Epithelial cell of prostate (primary cell): Measurements from ENCODE around the gene ZSCAN23.
A peak's percentile ranks its signal among the peaks of the same experiment; 100 is the strongest.

ENCODE experiments used
- DNase-seq: peaks from one replicate; pipeline ENCODE4 v3.0.0-alpha.2; 2011; ENCODE audit warnings: low read depth, low spot score
- H3K27ac ChIP-seq: fragments of 450-650 bp; 2 replicates; pipeline ENCODE4 v1.5.1; 2017; ENCODE audit warnings: mild to moderate bottlenecking

Gene ZSCAN23

DNA sequence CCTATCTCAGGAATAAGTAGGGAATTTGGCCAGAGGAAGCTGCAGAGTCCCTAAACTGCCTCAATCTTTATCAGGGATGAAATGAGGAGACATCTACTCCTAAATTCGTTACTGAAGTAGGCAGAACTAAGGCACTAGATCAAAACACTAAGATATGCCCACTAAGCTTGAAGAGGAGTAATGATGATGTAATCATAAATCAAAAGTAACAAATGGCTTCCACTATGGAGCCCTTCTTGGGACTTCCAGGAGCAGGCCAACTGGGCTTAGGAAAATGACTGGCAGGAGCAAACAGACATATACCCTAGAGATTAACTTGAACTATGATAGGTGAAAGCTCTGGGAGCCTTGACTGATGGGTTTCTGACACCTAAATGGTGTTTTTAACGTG is 59.2 kb downstream of the ZSCAN23 start:
- H3K27ac ChIP-seq: peak overlapping the region; percentile 53
- DNase-seq: no peak

DNA sequence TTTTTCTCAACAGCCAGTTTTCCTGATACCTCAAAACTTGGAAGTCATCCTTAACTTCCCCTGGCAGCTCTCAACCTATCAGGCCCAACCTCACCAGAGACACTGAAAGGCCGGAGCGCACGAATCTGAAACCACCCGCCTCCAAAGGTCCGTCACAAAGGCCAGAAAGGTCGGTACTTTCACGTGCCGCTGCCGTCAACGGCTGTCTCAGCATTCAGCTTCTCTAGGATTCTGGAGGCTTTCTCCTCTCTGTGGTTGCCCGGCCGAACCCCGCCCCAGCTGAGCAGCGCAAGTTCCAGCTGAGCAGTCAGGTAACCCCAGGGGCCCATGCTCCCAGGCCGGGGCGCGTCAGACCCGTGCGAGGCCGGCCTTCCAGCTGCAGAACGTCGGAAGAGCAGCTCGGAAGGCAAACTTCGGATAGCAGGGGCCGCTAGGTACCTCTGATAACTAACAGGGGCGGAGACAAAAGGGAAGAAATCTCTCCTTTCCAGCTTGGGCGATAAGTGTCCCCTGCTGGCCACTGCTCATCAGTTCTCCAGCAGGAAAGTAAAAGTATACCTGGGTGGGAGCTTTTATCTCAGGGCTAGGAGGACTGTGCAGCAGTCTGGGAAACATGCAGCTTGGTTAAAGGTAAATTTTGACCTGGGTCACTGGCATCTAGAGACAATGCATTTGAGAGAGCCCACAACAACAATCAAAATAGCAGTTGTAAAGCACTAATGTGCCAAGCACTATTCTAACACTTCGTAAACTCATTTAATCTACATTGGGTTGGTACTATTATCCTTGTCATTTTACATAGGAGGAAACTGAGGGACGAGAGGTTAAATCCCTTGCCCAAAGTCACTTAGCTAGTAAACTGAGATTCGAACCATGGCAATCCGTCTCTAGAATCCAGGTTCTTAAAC is 59.8 kb downstream of the ZSCAN23 start:
- DNase-seq: peak; percentile 29
- H3K27ac ChIP-seq: peak overlapping the region; percentile 53
